Midbrain (tissue), 1 donor: ENCODE measurements around the gene SNX10.

Experiments used
- DNase-seq: peaks from one replicate; lab custom pipeline; 2025; lab: John Stamatoyannopoulos, UW

Gene SNX10

GRCh38 chr7:26298472-26299058 lies 6.9 kb downstream of the SNX10 start:
- DNase-seq = no peak

- no peak for DNase-seq
Measured at GRCh38 chr7:26305090-26305868, 13.6 kb downstream of the SNX10 start.

GRCh38 chr7:26305869-26306665 lies 14.4 kb downstream of the SNX10 start:
- no peak for DNase-seq

- DNase-seq = no peak
Measured at GRCh38 chr7:26306790-26307189, 15.1 kb downstream of the SNX10 start.

- DNase-seq = no peak
Measured at GRCh38 chr7:26307226-26307625, 15.6 kb downstream of the SNX10 start.

GRCh38 chr7:26307791-26308190 lies 16.1 kb downstream of the SNX10 start:
- no peak for DNase-seq

GRCh38 chr7:26308551-26308950 lies 16.9 kb downstream of the SNX10 start:
- no peak for DNase-seq

- DNase-seq = no peak
Measured at GRCh38 chr7:26309089-26309488, 17.4 kb downstream of the SNX10 start.

GRCh38 chr7:26311798-26312197 lies 20.1 kb downstream of the SNX10 start:
- DNase-seq = no peak

GRCh38 chr7:26317211-26317610 lies 25.5 kb downstream of the SNX10 start:
- no peak for DNase-seq

GRCh38 chr7:26318921-26319320 lies 27.3 kb downstream of the SNX10 start:
- no peak for DNase-seq

GRCh38 chr7:26319636-26320035 lies 28.0 kb downstream of the SNX10 start:
- no peak for DNase-seq

GRCh38 chr7:26320878-26321277 lies 29.2 kb downstream of the SNX10 start:
- no peak for DNase-seq

GRCh38 chr7:26321435-26321834 lies 29.8 kb downstream of the SNX10 start:
- no peak for DNase-seq

GRCh38 chr7:26326211-26326610 lies 34.5 kb downstream of the SNX10 start:
- DNase-seq = no peak

- DNase-seq = no peak
Measured at GRCh38 chr7:26328498-26329390, 37.1 kb downstream of the SNX10 start.

GRCh38 chr7:26329520-26330255 lies 38.0 kb downstream of the SNX10 start:
- no peak for DNase-seq

- no peak for DNase-seq
Measured at GRCh38 chr7:26331113-26331512, 39.5 kb downstream of the SNX10 start.

GRCh38 chr7:26331789-26332188 lies 40.1 kb downstream of the SNX10 start:
- DNase-seq = no peak

- DNase-seq = no peak
Measured at GRCh38 chr7:26332698-26333097, 41.0 kb downstream of the SNX10 start.

- no peak for DNase-seq
Measured at GRCh38 chr7:26334166-26334859, 42.7 kb downstream of the SNX10 start.
